NCI-H1105 (cell line): ENCODE data around the gene TNS1.

ENCODE experiments used
- DNase-seq: peaks from one replicate; lab custom pipeline; 2025; lab: John Stamatoyannopoulos, UW

TNS1 gene

GRCh38 chr2:217870528-217871011 lies 132.2 kb downstream of the TNS1 start:
- no peak for DNase-seq

- DNase-seq, result no peak
Observed at GRCh38 chr2:217868911-217869334, 133.9 kb downstream of the TNS1 start.

- DNase-seq, result no peak
Observed at GRCh38 chr2:217868265-217868892, 134.4 kb downstream of the TNS1 start.

GRCh38 chr2:217866457-217866856 lies 136.3 kb downstream of the TNS1 start:
- DNase-seq, result no peak

- DNase-seq, result no peak
Observed at GRCh38 chr2:217864963-217865772, 137.6 kb downstream of the TNS1 start.

GRCh38 chr2:217863883-217864282 lies 138.9 kb downstream of the TNS1 start:
- DNase-seq, result no peak

GRCh38 chr2:217861334-217861877 lies 141.4 kb downstream of the TNS1 start:
- no peak for DNase-seq

GRCh38 chr2:217859926-217860325 lies 142.9 kb downstream of the TNS1 start:
- no peak for DNase-seq

GRCh38 chr2:217858519-217859491 lies 144.0 kb downstream of the TNS1 start:
- no peak for DNase-seq

- DNase-seq, result no peak
Observed at GRCh38 chr2:217857624-217858506, 144.9 kb downstream of the TNS1 start.

GRCh38 chr2:217856871-217857270 lies 145.9 kb downstream of the TNS1 start:
- DNase-seq, result no peak

GRCh38 chr2:217856159-217856558 lies 146.6 kb downstream of the TNS1 start:
- DNase-seq, result no peak

GRCh38 chr2:217854684-217855420 lies 147.9 kb downstream of the TNS1 start:
- no peak for DNase-seq

- no peak for DNase-seq
Observed at GRCh38 chr2:217853961-217854360, 148.8 kb downstream of the TNS1 start.

- DNase-seq, result no peak
Observed at GRCh38 chr2:217853301-217853881, 149.4 kb downstream of the TNS1 start.

- DNase-seq, result no peak
Observed at GRCh38 chr2:217852555-217853211, 150.1 kb downstream of the TNS1 start.

GRCh38 chr2:217851191-217852020 lies 151.4 kb downstream of the TNS1 start:
- no peak for DNase-seq
